GM19463 (cell line): Measurements from ENCODE around the gene MTHFD1L.

ENCODE experiments used
- ATAC-seq: cut with Tn5 transposase; IDR thresholded peaks from one replicate; pipeline ENCODE4 v1.9.1; 2021; ENCODE audit warnings: mild to moderate bottlenecking, moderate library complexity; ENCODE audit not compliant: unreplicated experiment

MTHFD1L gene

DNA sequence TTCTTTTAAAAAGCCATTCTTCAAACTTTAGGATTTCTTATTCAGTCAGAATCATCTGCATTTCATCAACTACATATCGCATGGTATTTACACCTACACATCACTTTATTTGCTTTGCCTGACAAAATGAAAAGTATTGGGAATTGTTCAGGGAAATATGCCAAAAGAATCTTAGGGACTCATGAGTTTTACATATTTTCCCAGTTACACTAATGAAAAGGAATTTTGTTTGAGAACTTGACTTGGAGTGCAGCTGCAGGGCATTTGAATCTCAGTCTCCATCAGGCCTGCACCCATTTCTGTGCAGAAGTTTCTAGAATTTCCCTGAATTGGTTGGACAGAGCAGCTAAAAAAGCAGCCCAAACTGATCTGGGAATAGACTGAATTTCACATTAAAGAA, 65.3 kb downstream of the MTHFD1L start:
- no peak for ATAC-seq

DNA sequence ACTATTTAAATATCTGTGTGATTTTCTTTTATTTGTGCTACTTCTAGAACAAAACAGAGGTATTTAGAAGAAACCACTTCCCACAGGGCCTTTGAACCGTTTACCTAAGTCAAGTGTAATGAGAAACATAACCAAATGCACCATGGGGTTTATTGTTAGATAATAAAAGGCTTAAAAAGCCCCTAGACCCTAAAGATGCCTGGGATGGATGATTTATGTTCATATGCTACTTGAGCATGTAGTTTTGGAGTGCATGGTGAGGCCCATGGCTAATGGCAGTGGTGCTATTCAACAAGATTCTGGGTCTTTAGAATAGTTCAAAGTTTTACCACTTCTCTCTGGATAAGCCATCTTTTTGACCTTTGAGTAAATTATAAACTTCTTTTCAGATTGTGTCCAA, 65.9 kb downstream of the MTHFD1L start:
- ATAC-seq = no peak

DNA sequence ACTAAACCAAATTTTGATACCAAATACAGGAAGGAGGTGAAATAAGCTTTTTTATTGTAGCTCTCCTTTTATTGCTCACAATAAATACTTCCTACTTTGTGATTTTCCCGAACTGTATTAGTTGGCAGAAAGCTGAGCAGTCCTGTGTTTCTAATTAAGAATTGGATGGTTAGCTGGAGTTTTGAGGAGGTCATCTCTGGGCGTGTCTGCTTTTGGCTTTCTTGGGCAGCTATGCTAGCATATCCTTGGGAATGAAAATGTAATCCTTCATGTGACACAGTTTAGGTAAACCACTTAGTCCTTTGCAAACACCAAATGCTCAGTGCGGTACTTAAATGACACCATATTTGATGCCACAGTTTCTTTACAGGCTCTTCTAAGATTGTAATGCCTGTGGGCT, 67.5 kb downstream of the MTHFD1L start:
- no peak for ATAC-seq

DNA sequence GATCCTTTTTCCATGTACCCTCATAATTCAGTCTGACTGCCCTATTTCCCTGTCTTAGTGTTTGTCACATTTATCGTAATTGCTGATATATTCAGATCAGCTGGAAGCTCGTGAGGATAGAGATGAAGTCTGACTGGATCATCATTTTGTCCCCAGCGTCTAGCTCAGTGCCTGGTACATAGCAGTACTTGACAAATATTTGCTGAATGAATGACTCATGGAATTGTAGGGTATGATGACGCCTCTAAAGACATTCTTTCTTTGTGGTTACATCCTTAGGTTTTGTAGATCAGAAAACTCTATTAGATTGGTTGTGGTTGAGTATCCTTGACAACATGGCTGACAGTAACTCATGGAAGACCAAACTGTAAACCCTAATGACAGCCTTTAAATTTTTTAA, 68.9 kb downstream of the MTHFD1L start:
- no peak for ATAC-seq

DNA sequence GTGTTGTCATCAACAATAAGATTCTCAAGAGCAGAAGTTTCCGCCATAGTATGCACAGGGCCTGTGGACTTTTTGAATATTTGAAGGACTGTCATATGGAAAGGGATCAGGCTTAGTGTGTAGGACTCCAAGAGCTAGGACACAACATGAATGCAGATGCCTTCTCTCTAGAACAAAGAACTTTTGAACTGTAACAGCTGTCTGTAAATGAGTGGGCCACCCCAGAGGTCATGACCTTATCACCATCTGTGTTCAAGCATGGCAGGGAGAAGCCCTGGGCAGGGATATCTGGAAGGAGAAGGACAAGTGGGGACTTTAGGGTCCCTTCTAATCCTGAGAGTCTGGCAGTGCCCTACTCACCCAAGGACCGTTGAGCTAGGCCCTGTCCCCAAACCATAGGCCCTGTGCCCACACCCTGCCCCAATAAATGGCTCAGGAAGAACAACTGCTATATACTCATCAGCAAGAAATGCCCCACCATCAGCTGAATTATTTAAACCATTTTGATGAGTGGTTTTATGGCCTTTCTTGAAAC, 70.6 kb downstream of the MTHFD1L start:
- no peak for ATAC-seq

DNA sequence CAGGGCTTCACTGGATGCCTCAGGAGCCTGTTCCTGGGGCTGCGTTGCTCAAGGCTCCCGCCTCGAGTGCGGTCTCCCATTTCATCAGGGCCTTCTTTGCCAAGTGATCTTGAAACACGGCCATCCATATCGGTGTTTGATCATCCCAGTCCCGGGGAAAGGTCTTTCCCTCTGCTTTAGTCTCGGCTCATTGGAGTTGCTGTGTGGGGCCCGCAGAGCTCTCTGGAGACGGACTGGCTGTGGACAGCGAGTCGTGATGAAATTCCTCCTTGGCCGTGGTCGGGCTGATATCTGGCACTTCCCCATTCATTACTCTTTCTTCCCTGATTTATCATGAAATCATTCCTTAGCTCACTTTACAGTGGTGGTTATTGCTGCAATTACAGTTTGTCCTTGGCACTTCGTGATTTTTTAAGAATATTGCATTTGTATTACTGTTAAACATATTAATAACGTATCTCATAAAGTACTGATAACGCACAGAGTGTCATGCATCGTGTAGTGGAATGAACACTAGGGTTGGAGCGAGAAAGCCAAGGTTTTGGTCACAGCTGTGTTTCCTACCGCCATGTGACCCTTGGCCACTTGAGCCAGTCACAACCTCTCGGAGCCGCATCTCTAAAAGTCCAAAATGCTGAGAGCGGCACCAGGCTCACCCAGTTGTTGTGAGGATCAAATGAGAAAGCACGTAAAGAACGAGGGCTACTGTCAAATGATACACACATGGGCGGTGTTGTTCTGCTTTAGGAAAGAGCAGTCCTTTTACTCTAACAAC, 71.8 kb downstream of the MTHFD1L start:
- no peak for ATAC-seq

DNA sequence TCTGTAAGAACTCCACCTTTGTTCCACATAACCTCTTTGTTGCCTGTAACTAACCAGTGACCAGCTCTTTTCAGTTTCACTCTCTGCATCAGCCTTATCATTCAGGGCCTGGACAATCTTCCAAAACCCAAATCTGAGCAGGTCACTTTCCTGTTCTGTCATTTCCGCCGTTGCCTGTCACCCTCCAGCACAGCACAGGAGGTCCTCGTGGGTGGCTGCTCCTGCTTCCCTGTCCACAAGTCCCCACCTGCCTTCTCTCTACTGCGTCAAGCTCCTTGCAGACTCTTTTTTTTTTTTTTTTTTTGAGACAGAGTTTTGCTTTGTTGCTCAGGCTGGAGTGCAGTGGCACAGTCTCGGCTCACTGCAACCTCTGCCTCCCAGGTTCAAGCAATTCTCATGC, 73.9 kb downstream of the MTHFD1L start:
- ATAC-seq = no peak

DNA sequence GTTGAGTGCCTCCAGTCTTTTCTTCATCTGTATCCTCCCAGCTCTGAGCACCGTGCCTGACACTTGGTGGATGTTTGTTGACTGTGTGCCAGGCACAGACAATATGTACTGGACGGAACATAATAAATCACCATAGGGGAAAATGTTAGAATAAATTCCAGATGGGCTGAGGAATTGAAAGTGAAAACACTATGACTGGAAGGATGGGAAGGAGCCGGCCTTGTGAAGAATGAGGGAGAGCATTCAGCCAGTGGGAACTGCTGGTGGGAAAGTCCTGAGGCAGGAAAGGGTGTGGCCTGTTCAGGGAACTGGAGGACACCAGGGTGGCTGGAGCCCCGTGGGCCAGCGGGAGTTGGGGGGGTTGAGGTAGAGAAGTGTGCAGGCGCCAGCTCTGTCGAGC, 75.4 kb downstream of the MTHFD1L start:
- ATAC-seq = no peak

DNA sequence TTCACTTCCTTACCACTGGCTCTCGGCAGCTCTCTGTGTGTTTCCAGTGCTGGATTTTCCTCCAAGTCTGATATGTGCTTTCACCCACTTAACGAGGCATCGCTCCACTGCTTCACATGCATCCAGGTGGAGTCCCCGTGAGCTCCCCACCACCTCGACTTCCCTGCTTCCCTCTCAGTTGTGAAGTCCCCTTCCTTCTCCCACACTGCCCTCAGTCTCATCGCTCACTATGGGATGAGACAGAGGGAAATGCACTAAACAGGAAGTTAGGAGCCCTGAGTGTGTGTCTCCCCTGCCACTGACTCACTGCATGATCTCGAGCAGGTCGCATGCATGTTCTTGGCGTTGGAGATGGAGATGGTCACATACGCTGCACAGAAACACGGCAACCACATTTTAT, 84.0 kb downstream of the MTHFD1L start:
- ATAC-seq = no peak

DNA sequence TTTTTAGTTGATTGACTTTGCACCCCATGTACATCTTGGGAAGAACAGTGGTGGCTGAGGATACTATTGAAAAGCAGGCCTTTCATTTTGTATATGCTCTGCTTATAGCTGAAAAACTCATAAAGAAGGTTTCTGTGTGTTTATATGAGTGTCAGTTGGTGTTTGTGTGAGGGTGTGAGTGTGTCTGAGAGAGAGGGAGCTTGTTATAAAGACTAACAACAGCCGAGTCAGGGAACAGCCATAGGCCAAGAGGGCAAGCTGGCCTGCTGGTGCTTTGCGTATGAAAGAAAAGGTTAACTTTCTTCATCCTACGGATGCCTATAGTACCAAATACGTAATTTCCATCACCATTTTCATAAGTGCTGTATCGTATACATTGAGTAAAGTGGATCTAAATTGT, 88.3 kb downstream of the MTHFD1L start:
- no peak for ATAC-seq

DNA sequence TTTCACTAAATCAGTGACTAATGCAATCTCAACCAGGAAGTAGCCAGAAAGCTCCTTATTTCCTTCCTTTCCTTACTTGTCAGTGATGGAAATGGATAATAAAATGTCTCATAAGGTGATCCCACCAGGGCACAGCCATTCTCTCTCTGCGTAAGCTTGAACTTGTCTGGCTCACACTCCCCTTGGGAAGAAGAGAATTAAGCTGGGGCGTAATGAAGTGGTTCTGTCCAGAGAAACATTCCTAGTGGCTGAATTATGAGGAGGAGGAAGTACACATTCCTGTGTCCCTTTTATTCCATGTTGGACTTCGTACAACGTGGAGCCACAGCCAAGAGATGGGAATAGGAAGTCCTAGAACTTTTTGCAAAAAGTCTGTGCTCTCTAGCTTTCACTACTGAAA, 93.7 kb downstream of the MTHFD1L start:
- ATAC-seq = no peak

DNA sequence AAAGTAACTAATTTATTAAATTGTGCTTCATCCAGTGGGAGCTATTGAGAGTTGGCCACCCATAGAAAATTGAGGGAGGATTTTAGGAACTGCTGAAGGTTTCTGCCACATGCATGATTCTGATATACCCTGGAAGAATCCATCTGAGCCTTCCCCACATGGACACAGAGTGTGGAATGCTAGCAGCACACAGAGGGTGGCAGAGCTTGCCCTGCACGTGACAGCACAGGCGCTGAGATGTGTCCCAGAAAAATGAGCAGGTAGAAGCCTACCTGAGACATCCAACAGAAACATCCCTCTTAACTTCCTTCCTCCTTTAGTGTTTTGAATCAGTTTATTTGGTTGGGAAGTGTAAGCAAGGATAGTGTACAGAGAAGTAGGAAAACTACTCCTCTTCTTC, 96.9 kb downstream of the MTHFD1L start:
- ATAC-seq = no peak

DNA sequence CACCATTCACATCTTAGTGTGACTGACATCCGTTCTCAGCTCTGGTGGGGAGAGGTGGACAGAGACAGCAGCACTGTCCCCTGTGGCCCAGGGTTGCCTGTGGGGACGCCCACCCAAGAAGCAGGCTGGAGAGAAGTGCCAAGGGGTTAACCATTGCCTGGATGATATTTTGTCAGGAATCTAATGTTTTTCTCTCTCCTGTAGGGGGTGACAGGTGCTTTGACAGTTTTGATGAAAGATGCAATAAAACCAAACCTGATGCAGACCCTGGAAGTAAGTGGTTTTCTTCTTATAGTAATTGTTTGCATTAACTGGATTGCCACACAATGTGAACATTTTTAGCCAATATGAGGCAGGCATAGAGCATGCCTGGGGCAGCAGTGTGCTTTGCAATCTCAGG, 99.3 kb downstream of the MTHFD1L start:
- no peak for ATAC-seq

DNA sequence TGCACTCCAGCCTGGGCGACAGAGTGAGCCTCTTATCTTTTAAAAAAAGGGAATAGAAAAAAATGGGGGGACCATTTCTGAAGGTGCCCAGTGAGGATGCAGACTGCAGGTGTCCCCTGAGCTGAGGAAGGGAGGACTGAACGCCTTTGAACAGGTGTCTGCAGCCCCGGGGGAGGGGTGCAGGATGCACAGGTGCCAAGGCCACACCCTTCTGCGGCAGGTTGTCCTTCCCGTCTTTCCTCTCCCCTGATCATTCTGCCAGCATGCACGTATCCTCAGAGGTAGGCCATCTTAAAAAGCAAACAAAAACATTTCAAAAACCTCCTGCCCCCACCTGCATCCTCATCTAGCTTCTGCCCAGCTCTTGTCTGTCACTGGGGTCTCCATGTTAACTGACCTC, 101.3 kb downstream of the MTHFD1L start:
- no peak for ATAC-seq

DNA sequence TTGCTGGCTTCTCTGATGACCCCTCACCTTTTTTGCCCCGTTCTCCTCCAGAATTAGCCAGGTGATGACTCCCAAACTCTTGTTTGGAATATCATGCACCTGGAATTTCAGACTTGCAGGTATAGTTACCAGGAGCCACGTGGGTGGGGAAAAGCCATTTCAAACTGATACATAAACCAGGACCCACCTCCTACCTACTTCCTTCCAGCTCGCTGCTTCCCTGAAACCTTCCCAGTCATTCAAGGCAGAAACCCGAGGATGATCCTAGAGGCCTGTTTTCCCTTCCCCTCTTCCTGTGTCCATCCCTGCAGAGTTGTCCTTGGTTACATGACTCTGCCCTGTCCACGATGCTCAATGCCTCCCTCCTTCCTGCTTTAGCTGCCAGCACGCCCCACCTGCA, 101.9 kb downstream of the MTHFD1L start:
- no peak for ATAC-seq

DNA sequence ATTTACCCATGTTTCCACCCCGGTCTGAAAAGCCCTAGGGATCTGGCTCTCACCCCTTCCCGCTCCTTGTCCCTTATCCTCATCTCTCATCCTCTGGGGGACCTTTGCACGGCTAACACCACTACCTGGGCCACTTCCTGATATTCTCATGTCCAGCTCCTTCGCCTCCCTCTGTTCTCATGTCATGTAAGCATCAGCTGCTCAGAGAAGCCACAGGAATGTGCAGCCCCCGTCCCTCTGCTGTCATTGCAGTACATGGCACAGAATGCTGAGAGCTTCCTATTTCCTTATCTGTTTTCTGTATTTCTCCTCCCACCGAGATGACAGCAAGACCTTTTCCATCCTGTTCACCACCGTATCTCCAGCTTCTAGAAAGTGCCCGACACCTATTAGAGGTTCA, 102.4 kb downstream of the MTHFD1L start:
- ATAC-seq = no peak

DNA sequence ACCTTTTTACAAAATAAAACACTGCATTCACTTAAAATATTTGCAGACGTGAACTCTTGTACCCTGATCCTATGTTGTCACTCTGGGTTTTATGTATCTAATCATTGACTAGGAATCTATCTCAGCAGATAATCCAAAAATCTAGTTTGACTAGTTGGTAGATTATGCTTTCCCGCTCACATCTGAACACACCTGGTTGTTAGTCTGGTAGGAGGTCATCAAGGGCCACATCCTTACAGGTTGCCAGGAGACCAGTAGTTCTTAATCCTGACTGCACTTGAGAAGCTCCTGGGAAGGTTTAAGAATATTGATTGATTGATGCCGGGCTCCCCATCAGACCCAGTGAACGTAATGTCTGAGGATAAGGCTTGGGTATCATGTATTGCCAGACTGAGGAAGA, 104.4 kb downstream of the MTHFD1L start:
- ATAC-seq = no peak

DNA sequence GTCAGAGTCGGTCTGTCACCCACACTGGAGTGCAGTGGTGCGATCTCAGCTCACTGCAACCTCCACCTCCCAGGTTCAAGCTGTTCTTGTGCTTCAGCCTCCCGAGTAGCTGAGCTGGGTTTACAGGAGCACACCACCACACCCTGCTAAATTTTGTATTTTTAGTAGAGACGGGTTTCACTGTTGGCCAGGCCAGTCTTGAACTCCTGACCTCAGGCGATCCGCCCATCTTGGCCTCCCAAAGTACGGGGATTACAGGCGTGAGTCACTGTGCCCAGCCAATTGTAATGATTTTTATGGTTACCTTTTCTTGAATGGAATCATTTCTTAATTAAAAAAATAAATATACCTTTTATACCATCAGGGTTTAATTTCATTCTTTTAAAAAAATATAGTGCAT, 105.7 kb downstream of the MTHFD1L start:
- no peak for ATAC-seq

DNA sequence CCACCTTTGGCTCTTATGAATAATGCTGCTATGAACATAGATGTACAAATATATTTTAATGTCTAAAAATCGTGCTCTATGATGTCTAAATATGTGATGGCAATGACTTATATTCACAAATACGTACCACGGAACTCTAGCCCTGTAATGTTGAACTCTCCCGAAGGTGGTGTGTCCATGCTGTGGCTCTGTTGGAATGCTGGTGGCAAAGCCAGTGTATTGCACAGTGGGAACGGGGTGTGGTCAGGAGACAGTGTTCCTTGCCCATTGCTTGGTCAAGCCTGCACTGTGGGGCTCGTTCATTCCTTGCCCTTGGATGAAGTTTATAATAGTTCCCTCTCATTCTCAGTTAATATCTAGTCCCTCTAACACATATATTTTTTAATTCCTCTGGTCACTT, 109.6 kb downstream of the MTHFD1L start:
- ATAC-seq = no peak

DNA sequence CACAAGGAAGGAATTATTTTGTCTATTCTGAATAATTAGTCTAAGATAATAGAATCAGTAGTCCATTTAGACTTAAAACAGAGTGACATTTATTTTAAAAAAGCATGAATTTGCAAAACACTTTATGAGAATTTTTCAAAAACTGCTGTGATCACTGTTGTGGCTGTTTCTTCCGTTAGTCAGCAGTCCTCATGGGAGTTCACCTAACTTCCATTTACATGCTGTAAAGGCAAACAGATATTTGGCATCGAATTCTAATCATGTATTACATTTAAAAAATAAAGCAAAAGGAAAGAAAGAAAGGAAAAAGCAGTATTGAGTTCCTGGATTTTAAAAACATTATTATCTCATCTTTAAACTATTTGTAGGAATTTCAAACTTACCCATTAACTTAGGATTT, 111.8 kb downstream of the MTHFD1L start:
- ATAC-seq = no peak

DNA sequence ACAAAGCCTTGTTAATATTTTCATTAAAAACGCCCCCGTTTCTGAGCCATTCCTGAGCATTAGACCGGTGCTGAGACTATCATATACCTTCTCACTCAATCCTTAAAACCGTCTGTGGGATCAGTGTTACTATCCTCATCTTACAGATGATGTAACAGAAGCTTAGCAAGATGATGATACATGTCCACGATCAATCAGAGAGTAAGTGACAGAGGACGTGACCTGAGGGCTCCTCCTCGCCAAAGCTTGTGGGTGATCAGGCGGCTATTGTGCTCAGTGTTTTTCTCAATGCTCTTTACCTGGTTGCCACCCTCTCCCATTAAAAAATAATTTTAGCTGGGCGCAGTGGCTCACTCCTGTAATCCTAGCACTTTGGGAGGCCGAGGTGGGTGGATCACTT, 113.1 kb downstream of the MTHFD1L start:
- ATAC-seq = no peak

DNA sequence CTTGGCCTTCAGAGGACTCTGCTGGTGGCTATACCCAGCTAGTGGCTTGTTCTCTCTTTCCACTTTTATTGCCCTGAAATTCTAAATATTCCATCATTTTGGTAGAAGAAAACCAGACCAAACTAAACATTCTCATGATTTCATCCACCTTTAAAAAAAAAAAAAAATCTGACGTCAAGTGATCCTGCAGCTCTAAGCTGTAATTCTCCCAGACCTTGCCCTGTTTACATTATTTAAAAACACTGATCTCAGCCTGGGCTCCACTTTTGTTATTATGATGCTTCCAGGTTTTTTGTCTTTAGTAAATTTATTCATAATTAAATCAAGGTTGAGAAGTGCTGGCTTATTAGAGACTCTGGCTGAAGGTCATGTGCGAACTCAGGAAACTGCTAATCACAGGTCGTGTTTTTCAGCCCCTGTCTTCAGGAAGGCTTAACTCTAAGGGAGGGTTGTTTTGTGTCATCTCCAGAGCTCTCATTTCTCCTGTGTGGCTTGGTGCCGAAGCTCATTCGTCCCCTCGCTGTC, 114.4 kb downstream of the MTHFD1L start:
- no peak for ATAC-seq

DNA sequence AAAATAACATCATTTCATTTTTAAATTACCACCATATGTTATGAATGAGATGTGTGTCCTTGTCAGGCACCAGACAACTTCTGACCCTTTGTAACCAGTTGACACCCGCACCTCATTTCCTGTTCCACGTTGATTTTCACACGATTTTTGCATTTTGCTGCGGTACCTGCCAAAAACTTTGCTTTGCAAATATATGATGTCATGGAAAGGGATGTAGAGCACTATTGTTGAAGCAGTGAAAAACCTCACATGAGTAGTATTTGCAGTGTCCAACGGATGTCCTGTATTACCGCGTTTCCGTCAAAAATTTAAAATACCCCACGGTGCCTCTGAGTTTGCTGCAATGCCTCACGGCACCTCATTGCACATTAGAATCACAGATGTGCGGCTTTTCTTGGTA, 115.6 kb downstream of the MTHFD1L start:
- ATAC-seq = peak; percentile 85
